GM23338 (cell line): ENCODE data around the gene DNLZ.

Experiments
- CREB1 ChIP-seq: fragments of 250-450 bp; sonication (Bioruptor Pico); IDR thresholded peaks from 2 replicates; pipeline ENCODE4 v1.5.0; 2020; ENCODE audit warnings: low read depth, mild to moderate bottlenecking, moderate library complexity
- EZH2 ChIP-seq: fragments of 200-600 bp; sonication (generic); IDR thresholded peaks from one replicate; pipeline ENCODE4 v1.8.0; 2017; ENCODE audit warnings: antibody characterized with exemption, mild to moderate bottlenecking, low read depth; ENCODE audit not compliant: unreplicated experiment
- EZH2phosphoT487 ChIP-seq: fragments of 200-600 bp; sonication (generic); IDR thresholded peaks from one replicate; pipeline ENCODE4 v1.8.1; 2018; ENCODE audit warnings: antibody characterized with exemption; ENCODE audit not compliant: unreplicated experiment
- JUNB ChIP-seq: IDR thresholded peaks from one replicate; pipeline ENCODE4 v1.6.1; 2016; ENCODE audit warnings: antibody characterized with exemption; ENCODE audit not compliant: unreplicated experiment
- NANOG ChIP-seq: IDR thresholded peaks from 2 replicates; pipeline ENCODE4 v1.6.1; 2016; ENCODE audit warnings: antibody characterized with exemption, borderline replicate concordance
- POLR2AphosphoS5 ChIP-seq: IDR thresholded peaks from 2 replicates; pipeline ENCODE4 v1.6.1; 2016; ENCODE audit warnings: antibody characterized with exemption, low read depth
- REST ChIP-seq: IDR thresholded peaks from one replicate; pipeline ENCODE4 v1.6.1; 2018; ENCODE audit warnings: antibody characterized with exemption; ENCODE audit not compliant: unreplicated experiment
- STAT1 ChIP-seq: IDR thresholded peaks from one replicate; pipeline ENCODE4 v1.6.1; 2016; ENCODE audit warnings: antibody characterized with exemption; ENCODE audit not compliant: unreplicated experiment
- ZNF114 ChIP-seq: fragments of 250-450 bp; sonication (Bioruptor Pico); IDR thresholded peaks from 2 replicates; pipeline ENCODE4 v1.5.0; 2020; ENCODE audit warnings: mild to moderate bottlenecking, moderate library complexity
- ZNF331 ChIP-seq: fragments of 250-450 bp; sonication (Bioruptor Pico); IDR thresholded peaks from 2 replicates; pipeline ENCODE4 v1.5.0; 2020; ENCODE audit warnings: low read depth, mild to moderate bottlenecking, moderate library complexity
- TF ChIP-seq, protein P1 (sequence below), 2 experiments: fragments of 200-600 bp in 1 of 2; sonication (generic) in 1 of 2; conservative IDR thresholded peaks; 2 replicates each; pipeline versions ENCODE4 v1.5.1 to v1.6.1; 2016 to 2017; ENCODE audit warnings: antibody characterized with exemption in 2 of 2, low read depth in 2 of 2, mild to moderate bottlenecking in 2 of 2, moderate library complexity in 1 of 2
- TF ChIP-seq, protein P2 (sequence below): IDR thresholded peaks from 2 replicates; pipeline ENCODE4 v1.6.1; 2016; ENCODE audit warnings: antibody characterized with exemption

DNA sequence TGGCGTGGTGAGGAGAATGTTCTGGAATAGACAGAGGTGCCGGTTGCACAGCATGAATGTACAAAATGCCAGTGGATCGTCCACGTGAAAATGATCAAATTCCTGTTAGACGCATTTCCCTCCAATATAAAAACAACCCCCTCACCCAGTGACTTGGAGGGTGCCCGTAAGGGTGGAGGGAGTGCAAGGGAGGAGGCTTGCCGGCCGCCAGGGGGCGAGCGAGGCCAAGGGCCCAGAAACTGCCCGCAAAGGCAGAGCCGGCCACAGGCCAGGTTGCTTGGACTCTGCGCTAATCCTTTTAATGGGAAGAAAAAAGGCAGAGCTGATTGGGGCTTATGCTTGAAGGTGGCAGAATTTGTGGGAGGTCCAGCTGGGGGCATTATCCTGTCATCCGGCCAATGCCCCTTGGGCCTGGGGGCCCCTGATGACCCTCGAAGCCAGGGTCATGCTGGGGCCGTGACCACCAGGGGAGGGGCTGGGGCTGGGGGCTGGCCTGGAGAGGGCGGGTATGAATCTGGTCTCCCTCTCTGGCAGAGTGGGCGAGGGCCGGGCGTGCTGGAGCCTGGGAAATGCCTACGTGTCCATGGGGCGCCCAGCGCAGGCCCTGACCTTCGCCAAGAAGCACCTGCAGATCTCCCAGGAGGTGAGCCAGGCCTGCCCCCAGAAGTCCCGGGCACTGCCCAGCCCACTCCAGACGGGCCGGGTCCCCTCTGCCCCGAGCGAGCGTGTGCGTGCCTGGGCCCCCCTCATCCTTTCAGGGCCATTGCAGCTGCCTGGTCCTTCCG, 24.2 kb downstream of the DNLZ start:
- TF ChIP-seq, protein P1, sequence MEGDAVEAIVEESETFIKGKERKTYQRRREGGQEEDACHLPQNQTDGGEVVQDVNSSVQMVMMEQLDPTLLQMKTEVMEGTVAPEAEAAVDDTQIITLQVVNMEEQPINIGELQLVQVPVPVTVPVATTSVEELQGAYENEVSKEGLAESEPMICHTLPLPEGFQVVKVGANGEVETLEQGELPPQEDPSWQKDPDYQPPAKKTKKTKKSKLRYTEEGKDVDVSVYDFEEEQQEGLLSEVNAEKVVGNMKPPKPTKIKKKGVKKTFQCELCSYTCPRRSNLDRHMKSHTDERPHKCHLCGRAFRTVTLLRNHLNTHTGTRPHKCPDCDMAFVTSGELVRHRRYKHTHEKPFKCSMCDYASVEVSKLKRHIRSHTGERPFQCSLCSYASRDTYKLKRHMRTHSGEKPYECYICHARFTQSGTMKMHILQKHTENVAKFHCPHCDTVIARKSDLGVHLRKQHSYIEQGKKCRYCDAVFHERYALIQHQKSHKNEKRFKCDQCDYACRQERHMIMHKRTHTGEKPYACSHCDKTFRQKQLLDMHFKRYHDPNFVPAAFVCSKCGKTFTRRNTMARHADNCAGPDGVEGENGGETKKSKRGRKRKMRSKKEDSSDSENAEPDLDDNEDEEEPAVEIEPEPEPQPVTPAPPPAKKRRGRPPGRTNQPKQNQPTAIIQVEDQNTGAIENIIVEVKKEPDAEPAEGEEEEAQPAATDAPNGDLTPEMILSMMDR (conservative IDR thresholded peaks at IDR 0.05; ENCODE audit: low read depth in 2 of 2): peak; percentile 89 to 99
- TF ChIP-seq POLR2AphosphoS5: no peak
- no peak for TF ChIP-seq REST
- no peak for TF ChIP-seq JUNB
- no peak for TF ChIP-seq CREB1 (CRISPR knock-in tag)
- no peak for TF ChIP-seq EZH2
- TF ChIP-seq EZH2phosphoT487: no peak
- TF ChIP-seq ZNF331: no peak
- no peak for TF ChIP-seq ZNF114 (CRISPR knock-in tag)
- TF ChIP-seq, protein P2, sequence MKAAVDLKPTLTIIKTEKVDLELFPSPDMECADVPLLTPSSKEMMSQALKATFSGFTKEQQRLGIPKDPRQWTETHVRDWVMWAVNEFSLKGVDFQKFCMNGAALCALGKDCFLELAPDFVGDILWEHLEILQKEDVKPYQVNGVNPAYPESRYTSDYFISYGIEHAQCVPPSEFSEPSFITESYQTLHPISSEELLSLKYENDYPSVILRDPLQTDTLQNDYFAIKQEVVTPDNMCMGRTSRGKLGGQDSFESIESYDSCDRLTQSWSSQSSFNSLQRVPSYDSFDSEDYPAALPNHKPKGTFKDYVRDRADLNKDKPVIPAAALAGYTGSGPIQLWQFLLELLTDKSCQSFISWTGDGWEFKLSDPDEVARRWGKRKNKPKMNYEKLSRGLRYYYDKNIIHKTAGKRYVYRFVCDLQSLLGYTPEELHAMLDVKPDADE: no peak
- TF ChIP-seq NANOG: no peak
- no peak for TF ChIP-seq STAT1
